Neural crest cell (in vitro differentiated cells): ENCODE results near the gene TRIM67. TPM values are rescaled to one million over a fixed set of nuclear protein-coding genes. Genes with fewer than 3 reads are reported as not detected.

ENCODE experiments used
- DNase-seq: peaks from one replicate; pipeline ENCODE4 v3.0.0; 2021; ENCODE audit warnings: low read depth, mixed read lengths, low spot score
- H3K27ac Mint-ChIP-seq: one replicate; pipeline ENCODE4 v1.8.0; 2021; ENCODE audit warnings: mild to moderate bottlenecking, mixed read lengths; ENCODE audit not compliant: unreplicated experiment
- H3K27me3 Mint-ChIP-seq: 2 replicates; pipeline ENCODE4 v1.8.0; 2021; ENCODE audit warnings: low read depth, mild to moderate bottlenecking, mixed read lengths
- H3K36me3 Mint-ChIP-seq: 2 replicates; pipeline ENCODE4 v1.8.0; 2021; ENCODE audit warnings: low read depth, mild to moderate bottlenecking, mixed read lengths
- H3K4me1 Mint-ChIP-seq: 2 replicates; pipeline ENCODE4 v1.8.0; 2021; ENCODE audit warnings: mixed read lengths
- H3K4me3 Mint-ChIP-seq: one replicate; pipeline ENCODE4 v1.8.0; 2021; ENCODE audit warnings: mild to moderate bottlenecking, mixed read lengths
- H3K9me3 Mint-ChIP-seq: 2 replicates; pipeline ENCODE4 v1.8.0; 2021; ENCODE audit warnings: mixed read lengths
- total RNA-seq: library from RNA; stranded (reverse); gene quantifications from 2 replicates; pipeline ENCODE4 v1.2.1, GENCODE V29; 2021
- TF ChIP-seq, protein P1 (sequence below): fragments of 200-600 bp; sonication (generic); conservative IDR thresholded peaks from 2 replicates; pipeline ENCODE4 v1.5.0; 2021; ENCODE audit warnings: antibody characterized with exemption, mild to moderate bottlenecking

Gene TRIM67
- total RNA-seq, 1 donor from 2014 or later = 1.9 TPM

DNA sequence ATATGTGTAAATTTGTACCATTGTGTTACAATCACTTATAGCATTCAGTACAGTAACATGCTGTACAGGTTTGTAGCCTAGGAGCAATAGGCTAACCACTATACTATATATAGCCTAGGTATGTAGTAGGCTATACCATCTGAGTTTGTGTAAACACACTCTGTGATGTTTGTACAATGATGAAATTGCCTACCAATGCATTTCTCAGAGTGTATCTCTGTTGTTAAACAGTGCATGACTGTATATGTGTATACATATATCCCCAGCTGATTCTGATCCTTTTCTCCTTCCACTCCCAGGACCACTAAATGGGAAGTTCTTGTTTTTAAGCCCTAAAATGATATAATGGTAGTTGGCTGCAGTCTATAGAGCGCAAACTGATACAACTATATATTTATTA, 86.9 kb downstream of the TRIM67 start:
- H3K27ac Mint-ChIP-seq = no peak overlapping the region
- no peaks in the 10 kb centered on the region for H3K4me1 Mint-ChIP-seq
- no peak overlapping the region for H3K4me3 Mint-ChIP-seq
- H3K27me3 Mint-ChIP-seq = no peaks in the 10 kb centered on the region
- no peak for DNase-seq
- TF ChIP-seq, protein P1, sequence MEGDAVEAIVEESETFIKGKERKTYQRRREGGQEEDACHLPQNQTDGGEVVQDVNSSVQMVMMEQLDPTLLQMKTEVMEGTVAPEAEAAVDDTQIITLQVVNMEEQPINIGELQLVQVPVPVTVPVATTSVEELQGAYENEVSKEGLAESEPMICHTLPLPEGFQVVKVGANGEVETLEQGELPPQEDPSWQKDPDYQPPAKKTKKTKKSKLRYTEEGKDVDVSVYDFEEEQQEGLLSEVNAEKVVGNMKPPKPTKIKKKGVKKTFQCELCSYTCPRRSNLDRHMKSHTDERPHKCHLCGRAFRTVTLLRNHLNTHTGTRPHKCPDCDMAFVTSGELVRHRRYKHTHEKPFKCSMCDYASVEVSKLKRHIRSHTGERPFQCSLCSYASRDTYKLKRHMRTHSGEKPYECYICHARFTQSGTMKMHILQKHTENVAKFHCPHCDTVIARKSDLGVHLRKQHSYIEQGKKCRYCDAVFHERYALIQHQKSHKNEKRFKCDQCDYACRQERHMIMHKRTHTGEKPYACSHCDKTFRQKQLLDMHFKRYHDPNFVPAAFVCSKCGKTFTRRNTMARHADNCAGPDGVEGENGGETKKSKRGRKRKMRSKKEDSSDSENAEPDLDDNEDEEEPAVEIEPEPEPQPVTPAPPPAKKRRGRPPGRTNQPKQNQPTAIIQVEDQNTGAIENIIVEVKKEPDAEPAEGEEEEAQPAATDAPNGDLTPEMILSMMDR = no peak
- H3K36me3 Mint-ChIP-seq = peaks cover 9% of the 10 kb centered on the region
- H3K9me3 Mint-ChIP-seq = no peaks in the 10 kb centered on the region

DNA sequence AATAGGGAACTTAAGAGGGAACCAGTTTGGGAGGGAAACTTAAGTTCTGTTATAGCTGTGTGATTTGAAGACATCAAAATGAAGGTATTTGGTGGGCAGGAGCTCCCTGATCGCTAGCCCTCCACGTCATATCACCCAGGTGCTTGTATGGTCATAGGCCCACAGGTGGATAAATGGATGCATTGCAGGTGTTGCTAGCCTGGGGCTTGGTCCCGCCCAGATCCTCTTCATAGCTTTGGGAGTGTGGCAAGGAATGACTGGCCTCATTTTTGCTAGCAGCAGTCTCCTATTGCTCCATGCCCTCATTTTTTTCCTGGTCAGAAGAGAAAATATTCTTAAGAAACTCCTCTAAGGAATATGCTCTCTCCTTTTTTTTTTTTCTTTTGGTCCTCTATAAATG, 90.5 kb downstream of the TRIM67 start:
- no peaks in the 10 kb centered on the region for H3K27me3 Mint-ChIP-seq

DNA sequence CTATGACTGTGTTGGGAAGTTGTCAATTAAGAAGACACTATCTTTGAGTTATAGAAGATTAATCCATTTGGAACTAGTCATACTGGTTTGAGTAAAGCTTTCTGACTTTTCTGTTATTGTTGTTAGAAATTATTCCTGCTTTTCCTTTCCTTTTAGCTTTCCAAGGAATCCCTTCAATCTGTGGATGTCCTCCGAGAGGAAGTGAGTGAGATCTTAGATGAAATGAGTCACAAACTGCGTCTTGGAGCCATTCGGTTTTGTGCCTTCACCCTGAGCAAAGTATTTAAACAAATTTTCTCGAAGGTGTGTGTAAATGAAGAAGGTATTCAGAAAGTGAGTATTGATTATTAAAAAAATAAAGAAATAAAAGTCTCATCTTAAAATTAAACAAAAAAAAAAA, 98.5 kb downstream of the TRIM67 start:
- Mint-ChIP-seq H3K27ac (no peak overlapping the region), H3K9me3 (no peaks in the 10 kb centered on the region)

More for the DNA sequence above, 90.5 kb downstream of the TRIM67 start:
- TF ChIP-seq, protein P1 = no peak
- no peak overlapping the region for H3K27ac Mint-ChIP-seq
- H3K36me3 Mint-ChIP-seq = peaks cover 22% of the 10 kb centered on the region
- no peak for DNase-seq
- no peaks in the 10 kb centered on the region for H3K9me3 Mint-ChIP-seq
- H3K4me3 Mint-ChIP-seq = no peak overlapping the region
- no peaks in the 10 kb centered on the region for H3K4me1 Mint-ChIP-seq

DNA sequence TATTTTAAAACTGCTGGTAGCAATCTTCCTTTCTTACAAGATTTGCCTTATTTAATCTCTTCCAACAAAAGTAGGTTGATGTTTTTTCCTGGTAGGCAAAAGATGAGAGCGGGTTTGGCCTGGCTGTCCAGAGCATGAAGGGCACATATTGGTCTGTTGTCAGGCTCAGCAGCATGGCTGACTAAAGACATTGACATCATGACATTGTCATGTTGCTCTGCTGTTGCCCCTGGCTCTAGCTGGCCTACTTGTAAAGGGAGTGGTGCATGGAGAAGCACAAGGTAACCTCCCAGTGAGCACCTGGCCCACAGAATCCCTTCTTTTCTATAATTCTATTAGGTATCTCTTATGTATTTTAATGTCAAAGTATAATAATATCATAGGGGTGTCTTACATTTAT, 102.8 kb downstream of the TRIM67 start:
- TF ChIP-seq, protein P1 = no peak
- no peaks in the 10 kb centered on the region for H3K4me1 Mint-ChIP-seq
- H3K9me3 Mint-ChIP-seq = no peaks in the 10 kb centered on the region
- no peak overlapping the region for H3K4me3 Mint-ChIP-seq
- H3K27me3 Mint-ChIP-seq = no peaks in the 10 kb centered on the region
- peaks cover 24% of the 10 kb centered on the region for H3K36me3 Mint-ChIP-seq
- no peak overlapping the region for H3K27ac Mint-ChIP-seq
- no peak for DNase-seq

More for the DNA sequence above, 98.5 kb downstream of the TRIM67 start:
- Mint-ChIP-seq H3K36me3 (peaks cover 34% of the 10 kb centered on the region), H3K4me3 (no peak overlapping the region), H3K27me3 (no peaks in the 10 kb centered on the region), H3K4me1 (no peaks in the 10 kb centered on the region)
- TF ChIP-seq, protein P1 = no peak
- no peak for DNase-seq

DNA sequence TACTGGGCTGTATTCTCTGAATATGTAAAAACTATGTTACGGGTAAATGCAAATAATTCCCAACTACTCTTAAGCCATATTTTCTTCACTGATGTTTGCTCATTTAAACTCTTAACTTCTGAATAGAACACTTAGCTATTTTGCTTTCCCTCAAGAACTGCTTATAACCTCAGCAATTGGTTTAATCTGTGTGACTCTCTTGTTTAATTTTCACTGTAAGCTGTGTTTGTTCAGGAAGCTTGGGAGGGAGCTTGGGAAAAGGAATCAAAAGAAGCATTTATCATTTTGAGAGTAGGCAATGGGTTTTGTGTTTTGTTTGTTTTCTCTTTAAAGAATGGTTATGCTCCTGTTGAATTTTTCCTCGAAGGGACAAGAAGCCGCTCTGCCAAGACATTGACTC, 103.5 kb downstream of the TRIM67 start:
- TF ChIP-seq, protein P1 = no peak
- DNase-seq = no peak
- no peaks in the 10 kb centered on the region for H3K4me1 Mint-ChIP-seq
- no peak overlapping the region for H3K4me3 Mint-ChIP-seq
- peaks cover 20% of the 10 kb centered on the region for H3K36me3 Mint-ChIP-seq
- no peaks in the 10 kb centered on the region for H3K27me3 Mint-ChIP-seq
- H3K27ac Mint-ChIP-seq = no peak overlapping the region
- H3K9me3 Mint-ChIP-seq = no peaks in the 10 kb centered on the region
